Measurements from ENCODE around the gene TSC2.
"Not testable (repeated sequence)": the region's sequence is repeated elsewhere in the genome, so short reads cannot be mapped to it uniquely, and the experiment has no call there.

GRCh38 chr16:2111412-2112335, 63.9 kb downstream of the TSC2 start:
- TF ChIP-seq EZH2 (IDR thresholded peaks at IDR 0.05; ENCODE audit: insufficient read depth, poor library complexity, severe bottlenecking); EZH2phosphoT487 (IDR thresholded peaks at IDR 0.05; ENCODE audit: insufficient read depth, low read depth): not testable (repeated sequence)
